Measurements from ENCODE around the gene PPP6R2.
"Not testable (repeated sequence)": the region's sequence is repeated elsewhere in the genome, so short reads cannot be mapped to it uniquely, and the experiment has no call there.

PPP6R2 gene

DNA sequence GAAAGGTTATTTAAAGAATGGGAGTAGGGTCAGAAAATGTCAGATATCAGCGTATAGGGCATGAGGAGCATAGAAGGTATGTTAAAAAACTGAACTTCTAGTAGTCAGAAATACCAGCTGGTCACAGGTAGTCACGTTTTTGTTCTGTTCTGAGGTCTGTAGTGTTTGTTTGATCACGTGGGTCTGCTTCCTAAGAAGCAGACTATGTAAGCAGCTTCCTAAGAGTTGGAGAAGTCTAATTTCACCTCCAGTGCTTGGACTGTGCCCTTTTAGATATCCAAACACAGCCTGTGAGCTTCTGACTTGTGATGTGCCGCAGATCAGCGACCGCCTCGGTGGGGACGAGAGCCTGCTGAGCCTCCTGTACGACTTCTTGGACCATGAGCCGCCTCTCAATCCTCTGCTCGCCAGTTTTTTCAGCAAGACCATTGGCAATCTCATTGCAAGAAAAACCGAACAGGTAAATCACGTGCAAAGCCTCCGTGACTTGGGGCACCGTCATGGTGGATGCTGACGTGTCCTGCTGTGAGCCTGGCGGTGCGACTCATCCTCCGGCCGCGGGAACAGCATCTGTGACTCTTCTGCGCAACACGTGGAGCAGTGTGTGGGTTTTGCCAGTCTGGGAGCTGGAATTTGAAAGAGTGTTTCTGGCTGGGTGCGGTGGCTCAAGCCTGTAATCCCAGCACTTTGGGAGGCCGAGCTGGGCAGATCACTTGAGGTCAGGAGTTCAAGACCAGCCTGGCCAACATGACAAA lies 63.5 kb downstream of the PPP6R2 start:
- no peak overlapping the region for H3K4me3 ChIP-seq (ENCODE audit: low read length)

DNA sequence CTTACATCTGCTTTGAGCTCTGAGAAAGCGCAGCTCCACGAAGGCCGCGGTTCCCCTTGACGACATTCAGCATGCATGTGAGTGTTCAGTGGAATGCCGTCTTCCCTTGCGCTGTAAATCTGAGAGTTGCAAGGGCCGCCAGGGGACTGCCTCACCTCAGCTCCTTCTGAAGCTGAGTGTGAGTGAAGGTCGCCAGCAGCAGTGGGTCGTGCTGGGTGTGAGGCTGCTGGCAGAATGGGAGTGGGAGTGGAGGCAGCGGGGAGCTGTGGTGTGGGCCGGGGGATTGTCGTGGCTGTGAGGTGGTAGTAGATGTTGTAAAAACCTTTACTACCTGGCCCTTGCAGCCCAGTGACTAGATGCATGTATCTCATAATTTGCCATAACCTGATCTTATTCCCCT lies 65.2 kb downstream of the PPP6R2 start:
- H3K4me3 ChIP-seq (ENCODE audit: low read length), result no peak overlapping the region
- DNase-seq (ENCODE audit: low read depth), result no peak
- TF ChIP-seq, protein P1, sequence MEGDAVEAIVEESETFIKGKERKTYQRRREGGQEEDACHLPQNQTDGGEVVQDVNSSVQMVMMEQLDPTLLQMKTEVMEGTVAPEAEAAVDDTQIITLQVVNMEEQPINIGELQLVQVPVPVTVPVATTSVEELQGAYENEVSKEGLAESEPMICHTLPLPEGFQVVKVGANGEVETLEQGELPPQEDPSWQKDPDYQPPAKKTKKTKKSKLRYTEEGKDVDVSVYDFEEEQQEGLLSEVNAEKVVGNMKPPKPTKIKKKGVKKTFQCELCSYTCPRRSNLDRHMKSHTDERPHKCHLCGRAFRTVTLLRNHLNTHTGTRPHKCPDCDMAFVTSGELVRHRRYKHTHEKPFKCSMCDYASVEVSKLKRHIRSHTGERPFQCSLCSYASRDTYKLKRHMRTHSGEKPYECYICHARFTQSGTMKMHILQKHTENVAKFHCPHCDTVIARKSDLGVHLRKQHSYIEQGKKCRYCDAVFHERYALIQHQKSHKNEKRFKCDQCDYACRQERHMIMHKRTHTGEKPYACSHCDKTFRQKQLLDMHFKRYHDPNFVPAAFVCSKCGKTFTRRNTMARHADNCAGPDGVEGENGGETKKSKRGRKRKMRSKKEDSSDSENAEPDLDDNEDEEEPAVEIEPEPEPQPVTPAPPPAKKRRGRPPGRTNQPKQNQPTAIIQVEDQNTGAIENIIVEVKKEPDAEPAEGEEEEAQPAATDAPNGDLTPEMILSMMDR (conservative IDR thresholded peaks at IDR 0.05; ENCODE audit: low read depth, low read length), result no peak

More for the DNA sequence above, 63.5 kb downstream of the PPP6R2 start:
- TF ChIP-seq, protein P1 (conservative IDR thresholded peaks at IDR 0.05; ENCODE audit: low read depth, low read length), result no peak
- DNase-seq (ENCODE audit: low read depth), result no peak

DNA sequence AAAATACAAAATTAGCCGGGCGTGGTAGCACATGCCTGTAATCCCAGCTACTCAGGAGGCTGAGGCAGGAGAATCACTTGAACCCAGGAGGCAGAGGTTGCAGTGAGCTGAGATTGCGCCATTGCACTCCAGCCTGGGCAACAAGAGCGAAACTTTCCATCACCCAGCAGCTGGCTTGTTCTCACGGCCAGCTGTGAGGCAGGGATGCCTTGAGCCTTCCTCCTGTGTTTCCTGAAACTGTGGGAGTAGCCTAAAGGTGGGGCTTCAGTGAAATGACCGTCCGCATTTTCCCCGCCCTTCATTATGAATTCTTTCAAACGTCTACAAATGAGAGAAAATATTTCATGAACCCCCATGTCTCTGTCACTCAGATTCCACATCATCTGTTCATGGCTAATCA lies 65.8 kb downstream of the PPP6R2 start:
- not testable (repeated sequence) for DNase-seq (ENCODE audit: low read depth); H3K4me3 ChIP-seq (ENCODE audit: low read length)

DNA sequence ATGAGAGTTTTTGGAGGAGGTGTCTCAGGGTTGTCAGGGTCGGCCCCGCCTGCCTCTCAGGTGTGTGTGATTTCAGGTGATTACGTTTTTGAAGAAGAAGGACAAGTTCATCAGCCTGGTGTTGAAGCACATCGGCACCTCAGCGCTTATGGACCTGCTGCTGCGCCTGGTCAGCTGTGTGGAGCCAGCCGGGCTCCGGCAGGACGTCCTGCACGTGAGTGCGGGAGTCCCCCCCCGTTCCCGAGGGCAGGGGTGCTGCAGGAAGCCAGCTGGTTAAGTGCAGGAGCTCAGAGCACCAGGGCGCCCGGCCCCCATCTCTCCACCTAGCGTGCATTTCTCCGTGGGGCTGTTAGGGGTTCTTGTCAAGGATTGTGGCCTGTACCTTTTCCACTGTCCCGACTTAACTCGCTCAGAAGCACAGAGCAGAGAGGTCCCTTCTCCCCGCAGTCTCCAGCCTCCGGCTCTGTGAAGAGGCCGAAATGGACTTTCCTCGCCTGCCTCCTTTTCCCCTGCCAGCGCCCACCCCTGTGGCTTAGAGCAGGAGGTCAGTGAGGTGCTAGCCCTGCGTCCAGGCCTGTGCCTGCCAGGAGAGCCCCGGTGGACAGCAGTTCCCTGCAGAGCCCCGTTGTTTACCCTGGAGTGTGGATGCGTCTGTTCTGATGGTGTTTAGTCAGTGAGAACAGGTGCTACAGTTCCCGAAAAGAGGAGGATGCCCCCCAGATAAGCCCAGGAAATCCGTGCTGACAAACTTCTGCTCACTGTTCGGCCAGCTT lies 71.5 kb downstream of the PPP6R2 start:
- TF ChIP-seq, protein P1 (conservative IDR thresholded peaks at IDR 0.05; ENCODE audit: low read depth, low read length), result no peak
- no peak for DNase-seq (ENCODE audit: low read depth)
- no peak overlapping the region for H3K4me3 ChIP-seq (ENCODE audit: low read length)

DNA sequence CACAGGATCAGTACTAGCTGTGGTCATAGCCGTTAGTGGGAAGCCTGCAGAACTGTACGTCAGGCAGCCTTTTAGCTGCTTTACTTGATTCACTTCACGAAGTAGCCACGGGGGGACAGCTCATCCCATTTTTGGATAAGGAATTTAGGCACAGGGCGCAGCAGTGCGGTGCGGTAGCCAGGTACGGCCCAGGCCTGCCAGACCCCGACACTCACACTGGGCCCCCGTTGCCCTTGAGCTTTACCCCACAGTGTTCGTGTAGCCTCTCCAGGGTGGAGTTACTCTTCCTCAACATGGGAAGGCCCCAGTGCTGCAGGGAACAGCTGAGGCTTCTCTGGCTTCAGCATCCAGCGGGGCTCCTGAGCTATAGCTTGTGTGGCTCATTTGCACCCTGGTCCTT lies 72.3 kb downstream of the PPP6R2 start:
- TF ChIP-seq, protein P1 (conservative IDR thresholded peaks at IDR 0.05; ENCODE audit: low read depth, low read length), result no peak
- no peak overlapping the region for H3K4me3 ChIP-seq (ENCODE audit: low read length)
- no peak for DNase-seq (ENCODE audit: low read depth)

DNA sequence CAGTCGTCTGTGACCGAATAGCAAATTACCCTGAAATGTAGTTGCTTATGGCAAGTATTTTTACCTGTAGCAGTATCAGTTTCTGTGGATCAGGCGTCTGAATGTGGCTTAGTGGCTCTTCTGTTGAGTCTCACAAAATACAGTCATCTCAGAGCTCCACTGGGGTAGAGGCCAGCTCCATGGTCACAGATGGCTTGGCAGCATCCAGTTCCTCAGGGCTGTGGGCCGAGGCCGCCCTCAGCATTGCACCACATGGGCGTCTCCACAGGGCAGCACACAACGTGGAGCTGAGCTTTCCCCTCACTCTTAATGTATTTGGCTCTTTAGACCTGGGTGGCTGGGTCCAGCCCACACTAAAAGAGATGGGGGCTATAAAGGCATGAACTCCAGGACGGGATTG lies 73.9 kb downstream of the PPP6R2 start:
- no peak for DNase-seq (ENCODE audit: low read depth)
- H3K4me3 ChIP-seq (ENCODE audit: low read length), result no peak overlapping the region

More for the DNA sequence above, 73.9 kb downstream of the PPP6R2 start:
- TF ChIP-seq, protein P1 (conservative IDR thresholded peaks at IDR 0.05; ENCODE audit: low read depth, low read length), result no peak
